GM12873 (cell line): ENCODE results near the gene APLN.

Source experiments
- CTCF ChIP-seq: IDR thresholded peaks from 2 replicates; pipeline ENCODE4 v1.5.1; 2012; ENCODE audit warnings: low read depth, mild to moderate bottlenecking, moderate library complexity, low read length, control low read depth; ENCODE audit not compliant: insufficient read depth; ENCODE audit errors: missing control alignments

APLN gene

GRCh38 chrX:129661369-129661768 is 6.6 kb upstream of the APLN start:
- no peak for TF ChIP-seq CTCF

- TF ChIP-seq CTCF: no peak
These were observed 5.1 kb upstream of the APLN start for GRCh38 chrX:129659861-129660260.

- TF ChIP-seq CTCF: no peak
These were observed 4.4 kb upstream of the APLN start for GRCh38 chrX:129659141-129659540.

GRCh38 chrX:129658429-129658828 is 3.7 kb upstream of the APLN start:
- no peak for TF ChIP-seq CTCF

- TF ChIP-seq CTCF: peak; percentile 19
These were observed 942 bp upstream of the APLN start for GRCh38 chrX:129655547-129656249.

- TF ChIP-seq CTCF: no peak
These were observed 645 bp downstream of the APLN start for GRCh38 chrX:129653971-129654651.

- TF ChIP-seq CTCF: no peak
These were observed 1.4 kb downstream of the APLN start for GRCh38 chrX:129653181-129653970.
